ENCODE measurements around the gene PCCB.

Gene PCCB

DNA sequence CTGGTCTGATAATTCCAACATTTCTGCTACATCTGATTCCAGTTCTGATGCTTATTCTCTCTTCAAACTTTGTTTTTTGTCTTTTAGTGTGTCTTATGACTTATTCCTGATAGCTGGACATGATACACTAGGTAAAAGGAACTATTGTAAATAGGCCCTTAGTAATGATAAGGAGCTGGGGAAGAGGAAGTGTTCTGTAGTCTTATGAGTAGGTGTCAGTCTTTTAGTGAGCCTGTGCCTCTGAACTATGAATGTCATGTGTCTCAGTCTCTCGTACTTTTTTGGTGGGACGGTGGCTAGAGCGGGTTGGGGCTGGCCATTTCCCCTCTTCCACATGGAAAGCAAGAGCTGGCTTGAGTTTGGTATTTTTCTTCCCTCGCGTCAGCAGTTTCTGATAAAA, 41.2 kb downstream of the PCCB start:
- no peaks in the 10 kb centered on the region for H3K27me3 ChIP-seq (ENCODE audit: insufficient read depth, poor library complexity, severe bottlenecking)
- H3K27ac ChIP-seq (ENCODE audit: poor library complexity, severe bottlenecking): no peak overlapping the region
- DNase-seq (ENCODE audit: low spot score): no peak
- TF ChIP-seq, protein P1, sequence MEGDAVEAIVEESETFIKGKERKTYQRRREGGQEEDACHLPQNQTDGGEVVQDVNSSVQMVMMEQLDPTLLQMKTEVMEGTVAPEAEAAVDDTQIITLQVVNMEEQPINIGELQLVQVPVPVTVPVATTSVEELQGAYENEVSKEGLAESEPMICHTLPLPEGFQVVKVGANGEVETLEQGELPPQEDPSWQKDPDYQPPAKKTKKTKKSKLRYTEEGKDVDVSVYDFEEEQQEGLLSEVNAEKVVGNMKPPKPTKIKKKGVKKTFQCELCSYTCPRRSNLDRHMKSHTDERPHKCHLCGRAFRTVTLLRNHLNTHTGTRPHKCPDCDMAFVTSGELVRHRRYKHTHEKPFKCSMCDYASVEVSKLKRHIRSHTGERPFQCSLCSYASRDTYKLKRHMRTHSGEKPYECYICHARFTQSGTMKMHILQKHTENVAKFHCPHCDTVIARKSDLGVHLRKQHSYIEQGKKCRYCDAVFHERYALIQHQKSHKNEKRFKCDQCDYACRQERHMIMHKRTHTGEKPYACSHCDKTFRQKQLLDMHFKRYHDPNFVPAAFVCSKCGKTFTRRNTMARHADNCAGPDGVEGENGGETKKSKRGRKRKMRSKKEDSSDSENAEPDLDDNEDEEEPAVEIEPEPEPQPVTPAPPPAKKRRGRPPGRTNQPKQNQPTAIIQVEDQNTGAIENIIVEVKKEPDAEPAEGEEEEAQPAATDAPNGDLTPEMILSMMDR (IDR thresholded peaks at IDR 0.05; ENCODE audit: poor library complexity, severe bottlenecking): no peak
- H3K36me3 ChIP-seq (ENCODE audit: low read depth): peaks cover 2% of the 10 kb centered on the region; the same call in 1 of the 2 replicates
- no peak overlapping the region for H3K4me3 ChIP-seq (ENCODE audit: severe bottlenecking)
- no peaks in the 10 kb centered on the region for H3K4me1 ChIP-seq (ENCODE audit: insufficient read depth, poor library complexity, severe bottlenecking)
- no peaks in the 10 kb centered on the region for H3K9me3 ChIP-seq (ENCODE audit: severe bottlenecking)
- no peak for ATAC-seq (ENCODE audit: low read depth)

DNA sequence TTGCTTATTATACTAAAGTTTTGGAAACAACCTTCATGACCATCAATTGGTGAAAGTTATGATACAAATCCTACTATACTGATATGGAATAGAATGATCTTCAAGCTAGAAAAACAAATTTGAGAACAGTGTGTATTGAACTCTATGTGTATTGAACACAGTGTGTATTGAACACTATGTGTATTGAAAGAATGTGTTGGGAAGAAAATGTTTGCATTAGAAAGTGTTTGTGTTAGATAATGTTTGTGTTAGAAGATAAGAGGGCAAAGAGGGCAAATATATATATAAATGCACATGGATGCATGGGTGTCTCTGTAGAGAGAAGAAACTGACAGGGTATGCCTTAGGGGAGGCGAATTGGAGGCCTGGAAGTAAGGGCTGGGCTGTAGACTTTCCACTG, 42.4 kb downstream of the PCCB start:
- no peaks in the 10 kb centered on the region for H3K9me3 ChIP-seq (ENCODE audit: severe bottlenecking)
- no peak for DNase-seq (ENCODE audit: low spot score)
- H3K4me1 ChIP-seq (ENCODE audit: insufficient read depth, poor library complexity, severe bottlenecking): no peaks in the 10 kb centered on the region
- no peak overlapping the region for H3K27ac ChIP-seq (ENCODE audit: poor library complexity, severe bottlenecking)
- ATAC-seq (ENCODE audit: low read depth): no peak
- H3K4me3 ChIP-seq (ENCODE audit: severe bottlenecking): no peak overlapping the region
- TF ChIP-seq, protein P1 (IDR thresholded peaks at IDR 0.05; ENCODE audit: poor library complexity, severe bottlenecking): no peak
- H3K27me3 ChIP-seq (ENCODE audit: insufficient read depth, poor library complexity, severe bottlenecking): no peaks in the 10 kb centered on the region
- H3K36me3 ChIP-seq (ENCODE audit: low read depth): peaks cover 3% of the 10 kb centered on the region; the same call in 1 of the 2 replicates

DNA sequence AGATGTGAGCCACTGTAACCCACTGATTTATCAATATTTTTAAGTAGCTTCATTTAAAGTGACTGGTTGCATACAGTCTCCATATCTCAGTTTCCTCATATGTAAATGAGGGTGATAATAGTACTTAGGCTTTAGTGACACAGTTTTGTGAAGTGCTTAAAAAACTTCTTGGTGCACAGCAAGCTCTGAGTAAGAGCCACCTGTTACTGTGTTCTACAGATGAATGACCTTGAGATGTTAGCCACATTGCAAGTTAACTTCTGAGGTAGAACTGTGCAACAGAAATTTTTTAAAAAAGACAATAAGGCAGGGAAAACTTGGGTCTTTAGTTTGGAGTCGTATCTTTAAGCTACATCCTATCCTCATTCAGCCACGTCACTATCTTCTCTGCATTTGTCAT, 43.1 kb downstream of the PCCB start:
- Histone ChIP-seq H3K27me3 (ENCODE audit: insufficient read depth, poor library complexity, severe bottlenecking) (no peaks in the 10 kb centered on the region), H3K9me3 (ENCODE audit: severe bottlenecking) (no peaks in the 10 kb centered on the region), H3K36me3 (ENCODE audit: low read depth) (peaks cover 3% of the 10 kb centered on the region; the same call in 1 of the 2 replicates), H3K4me1 (ENCODE audit: insufficient read depth, poor library complexity, severe bottlenecking) (no peaks in the 10 kb centered on the region), H3K27ac (ENCODE audit: poor library complexity, severe bottlenecking) (no peak overlapping the region), H3K4me3 (ENCODE audit: severe bottlenecking) (no peak overlapping the region)
- no peak for ATAC-seq (ENCODE audit: low read depth)
- DNase-seq (ENCODE audit: low spot score): no peak
- TF ChIP-seq, protein P1 (IDR thresholded peaks at IDR 0.05; ENCODE audit: poor library complexity, severe bottlenecking): no peak

DNA sequence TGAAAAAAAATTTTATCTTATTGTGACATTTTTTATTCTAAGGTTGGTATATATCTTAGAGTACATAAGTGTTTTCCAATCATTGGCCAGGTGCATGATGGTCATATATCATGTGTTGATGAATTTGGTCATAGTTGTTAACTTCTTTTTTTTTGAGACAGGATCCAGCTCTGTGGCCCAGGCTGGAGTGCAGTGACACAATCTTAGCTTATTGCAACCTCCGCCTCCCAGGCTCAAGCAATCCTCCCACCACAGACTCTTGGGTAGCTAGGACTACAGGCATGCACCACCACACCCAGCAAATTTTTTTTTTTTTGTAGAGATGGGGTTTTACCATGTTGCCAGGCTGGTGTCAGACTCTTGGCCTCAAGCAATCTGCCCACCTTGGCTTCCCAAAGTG, 44.0 kb downstream of the PCCB start:
- Histone ChIP-seq H3K36me3 (ENCODE audit: low read depth) (peaks cover 8% of the 10 kb centered on the region), H3K27me3 (ENCODE audit: insufficient read depth, poor library complexity, severe bottlenecking) (no peaks in the 10 kb centered on the region), H3K27ac (ENCODE audit: poor library complexity, severe bottlenecking) (no peak overlapping the region), H3K4me1 (ENCODE audit: insufficient read depth, poor library complexity, severe bottlenecking) (no peaks in the 10 kb centered on the region), H3K9me3 (ENCODE audit: severe bottlenecking) (no peaks in the 10 kb centered on the region), H3K4me3 (ENCODE audit: severe bottlenecking) (no peak overlapping the region)
- TF ChIP-seq, protein P1 (IDR thresholded peaks at IDR 0.05; ENCODE audit: poor library complexity, severe bottlenecking): no peak
- DNase-seq (ENCODE audit: low spot score) (no peak), ATAC-seq (ENCODE audit: low read depth) (no peak)

DNA sequence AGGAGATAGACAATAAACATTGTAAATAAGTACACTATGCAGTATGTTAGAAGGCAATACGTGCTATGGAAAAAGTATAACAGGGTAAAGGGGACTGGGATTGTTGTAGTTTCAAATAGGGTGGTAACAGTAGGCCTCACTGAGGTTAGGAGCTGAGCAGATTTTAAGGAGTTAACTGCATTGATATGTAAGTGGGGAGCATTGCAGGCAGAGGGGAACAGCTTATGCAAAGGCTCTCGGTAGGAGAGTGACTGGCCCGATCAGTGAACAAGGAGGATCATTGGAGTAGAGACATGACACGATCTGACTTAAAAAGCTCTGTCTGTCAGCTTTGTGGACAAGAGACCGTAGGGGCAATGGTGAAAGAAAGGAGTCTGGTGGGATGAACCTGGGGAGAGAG, 46.8 kb downstream of the PCCB start:
- Histone ChIP-seq H3K27ac (ENCODE audit: poor library complexity, severe bottlenecking) (no peak overlapping the region), H3K27me3 (ENCODE audit: insufficient read depth, poor library complexity, severe bottlenecking) (no peaks in the 10 kb centered on the region), H3K4me3 (ENCODE audit: severe bottlenecking) (no peak overlapping the region), H3K9me3 (ENCODE audit: severe bottlenecking) (no peaks in the 10 kb centered on the region), H3K4me1 (ENCODE audit: insufficient read depth, poor library complexity, severe bottlenecking) (no peaks in the 10 kb centered on the region), H3K36me3 (ENCODE audit: low read depth) (peaks cover 14% of the 10 kb centered on the region)
- no peak for ATAC-seq (ENCODE audit: low read depth)
- TF ChIP-seq, protein P1 (IDR thresholded peaks at IDR 0.05; ENCODE audit: poor library complexity, severe bottlenecking): no peak
- no peak for DNase-seq (ENCODE audit: low spot score)
